ENCODE measurements around the gene MOXD1.

The MOXD1 gene

GRCh38 chr6:132412656-132413498 lies 11.6 kb upstream of the MOXD1 start:
- no peaks in the 10 kb centered on the region for H3K36me3 ChIP-seq (ENCODE audit: control insufficient read depth, insufficient read depth, low read length)
- H3K4me1 ChIP-seq (ENCODE audit: control insufficient read depth, insufficient read depth, low read length) = no peaks in the 10 kb centered on the region
- H3K4me3 ChIP-seq (ENCODE audit: low read length) = no peak overlapping the region
- H3K27me3 ChIP-seq (ENCODE audit: control insufficient read depth, insufficient read depth, low read length) = no peaks in the 10 kb centered on the region
- H3K9me3 ChIP-seq (ENCODE audit: control insufficient read depth, low read length) = peaks cover 4% of the 10 kb centered on the region
- no peak overlapping the region for H3K9ac ChIP-seq (ENCODE audit: low read length)

DNA sequence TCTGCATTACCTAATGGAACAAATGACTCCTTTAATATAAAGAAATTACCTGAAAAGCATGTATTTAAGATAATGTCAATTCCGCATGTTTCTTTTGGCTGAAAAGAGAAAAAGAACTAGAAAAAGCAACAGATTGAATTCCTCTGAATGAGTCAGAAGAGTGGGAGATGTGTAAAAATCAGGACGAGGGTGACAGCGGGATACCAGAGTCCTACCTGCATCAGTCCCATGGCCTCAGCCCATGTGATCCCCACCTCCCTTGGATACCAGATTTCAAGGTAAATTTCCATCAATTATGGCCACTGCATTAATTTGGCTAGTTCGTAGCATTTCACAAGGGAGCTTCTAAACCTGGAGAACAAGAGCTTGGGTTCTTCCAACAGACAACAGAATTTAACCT lies 10.0 kb upstream of the MOXD1 start:
- Histone ChIP-seq H3K4me3 (ENCODE audit: low read length) (no peak overlapping the region), H3K9me3 (ENCODE audit: control insufficient read depth, low read length) (peaks cover under 1% of the 10 kb centered on the region), H3K36me3 (ENCODE audit: control insufficient read depth, insufficient read depth, low read length) (no peaks in the 10 kb centered on the region), H3K9ac (ENCODE audit: low read length) (no peak overlapping the region), H3K4me1 (ENCODE audit: control insufficient read depth, insufficient read depth, low read length) (no peaks in the 10 kb centered on the region), H3K27me3 (ENCODE audit: control insufficient read depth, insufficient read depth, low read length) (no peaks in the 10 kb centered on the region)

DNA sequence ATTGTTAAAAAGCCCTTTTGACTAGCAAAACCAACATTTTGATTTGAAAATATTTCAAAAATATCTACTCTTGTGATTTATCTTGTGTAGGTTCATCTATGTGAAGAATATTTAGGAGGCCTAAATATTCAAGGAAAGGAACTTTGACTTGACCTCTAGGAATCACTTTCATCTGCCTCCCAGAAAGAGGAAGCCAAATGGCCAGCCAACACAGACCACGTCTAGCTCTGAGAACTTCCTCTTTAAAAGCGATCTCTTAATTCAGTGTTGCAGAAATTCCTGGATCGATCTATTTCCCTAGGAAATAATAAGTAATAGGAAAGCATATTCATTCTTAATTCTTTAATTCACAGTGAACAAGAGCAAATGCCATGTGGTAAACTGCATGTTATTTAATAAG lies 9.6 kb upstream of the MOXD1 start:
- Histone ChIP-seq H3K4me3 (ENCODE audit: low read length) (no peak overlapping the region), H3K9ac (ENCODE audit: low read length) (no peak overlapping the region), H3K27me3 (ENCODE audit: control insufficient read depth, insufficient read depth, low read length) (no peaks in the 10 kb centered on the region), H3K4me1 (ENCODE audit: control insufficient read depth, insufficient read depth, low read length) (no peaks in the 10 kb centered on the region), H3K36me3 (ENCODE audit: control insufficient read depth, insufficient read depth, low read length) (no peaks in the 10 kb centered on the region), H3K9me3 (ENCODE audit: control insufficient read depth, low read length) (no peaks in the 10 kb centered on the region)

GRCh38 chr6:132405143-132405915 lies 4.1 kb upstream of the MOXD1 start:
- Histone ChIP-seq H3K4me1 (ENCODE audit: control insufficient read depth, insufficient read depth, low read length) (no peaks in the 10 kb centered on the region), H3K27me3 (ENCODE audit: control insufficient read depth, insufficient read depth, low read length) (peaks cover 33% of the 10 kb centered on the region), H3K9ac (ENCODE audit: low read length) (no peak overlapping the region), H3K36me3 (ENCODE audit: control insufficient read depth, insufficient read depth, low read length) (no peaks in the 10 kb centered on the region), H3K4me3 (ENCODE audit: low read length) (no peak overlapping the region), H3K9me3 (ENCODE audit: control insufficient read depth, low read length) (no peaks in the 10 kb centered on the region)

GRCh38 chr6:132404736-132405135 lies 3.5 kb upstream of the MOXD1 start:
- no peaks in the 10 kb centered on the region for H3K4me1 ChIP-seq (ENCODE audit: control insufficient read depth, insufficient read depth, low read length)
- H3K27me3 ChIP-seq (ENCODE audit: control insufficient read depth, insufficient read depth, low read length) = peaks cover 35% of the 10 kb centered on the region
- no peak overlapping the region for H3K9ac ChIP-seq (ENCODE audit: low read length)
- no peak overlapping the region for H3K4me3 ChIP-seq (ENCODE audit: low read length)
- no peaks in the 10 kb centered on the region for H3K36me3 ChIP-seq (ENCODE audit: control insufficient read depth, insufficient read depth, low read length)
- no peaks in the 10 kb centered on the region for H3K9me3 ChIP-seq (ENCODE audit: control insufficient read depth, low read length)

DNA sequence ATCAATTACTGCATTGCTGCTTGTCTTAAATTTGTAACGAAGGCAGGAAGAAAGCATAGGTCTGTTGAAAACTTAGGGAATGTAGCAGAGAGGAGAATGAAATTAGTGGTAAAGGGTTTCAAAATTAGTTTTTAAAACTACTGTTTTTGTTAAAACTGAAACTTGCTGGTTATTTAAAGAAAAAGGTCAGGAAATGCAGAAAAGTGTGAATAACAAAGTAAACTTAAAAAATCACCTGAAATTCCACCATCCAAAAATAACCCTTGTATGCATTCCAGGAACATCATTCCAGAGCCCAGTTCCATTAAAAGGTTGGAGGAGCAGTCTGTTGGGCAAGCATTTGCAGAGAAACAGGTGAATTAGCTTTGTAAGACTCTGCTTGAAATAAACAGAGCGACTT lies 3.1 kb upstream of the MOXD1 start:
- Histone ChIP-seq H3K4me1 (ENCODE audit: control insufficient read depth, insufficient read depth, low read length) (no peaks in the 10 kb centered on the region), H3K9me3 (ENCODE audit: control insufficient read depth, low read length) (no peaks in the 10 kb centered on the region), H3K9ac (ENCODE audit: low read length) (no peak overlapping the region), H3K36me3 (ENCODE audit: control insufficient read depth, insufficient read depth, low read length) (no peaks in the 10 kb centered on the region), H3K4me3 (ENCODE audit: low read length) (no peak overlapping the region), H3K27me3 (ENCODE audit: control insufficient read depth, insufficient read depth, low read length) (peaks cover 35% of the 10 kb centered on the region)

DNA sequence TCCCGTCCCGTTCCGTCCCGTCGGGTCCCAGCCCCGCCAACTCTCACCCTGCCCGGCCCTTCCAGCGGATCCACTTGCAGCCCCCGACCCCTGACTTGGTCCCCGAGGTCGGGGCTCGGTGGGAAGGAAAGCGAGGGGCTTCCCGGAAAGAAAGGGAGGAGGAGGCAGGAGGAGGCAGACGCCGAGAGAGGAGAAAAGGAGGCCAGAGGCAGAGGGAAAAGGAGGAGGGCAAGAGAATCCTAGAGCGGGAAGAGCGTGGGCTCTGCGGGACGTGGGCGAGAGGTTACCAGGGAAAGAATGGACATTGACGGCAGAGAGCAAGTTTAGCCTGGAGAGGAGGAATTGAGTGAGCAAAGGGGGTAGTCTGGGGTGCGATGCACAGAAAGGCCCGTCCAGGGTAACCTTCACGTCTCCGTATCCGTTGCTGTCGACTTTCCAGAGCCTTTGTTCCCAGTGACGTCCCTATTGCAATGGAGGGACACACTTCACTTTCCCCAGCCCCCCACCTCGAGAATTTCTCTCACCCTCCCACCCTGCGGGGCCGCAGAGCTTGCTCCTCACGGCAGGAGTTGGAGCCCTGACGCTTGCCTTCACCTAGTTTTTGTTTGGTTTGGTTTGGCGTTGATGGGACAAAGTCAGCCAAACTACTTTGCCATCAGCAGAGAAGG lies 477 bp upstream of the MOXD1 start:
- Histone ChIP-seq H3K9ac (ENCODE audit: low read length) (peak overlapping the region; percentile 37), H3K4me1 (ENCODE audit: control insufficient read depth, insufficient read depth, low read length) (no peaks in the 10 kb centered on the region), H3K4me3 (ENCODE audit: low read length) (peak overlapping the region; percentile 34), H3K9me3 (ENCODE audit: control insufficient read depth, low read length) (no peaks in the 10 kb centered on the region), H3K36me3 (ENCODE audit: control insufficient read depth, insufficient read depth, low read length) (no peaks in the 10 kb centered on the region), H3K27me3 (ENCODE audit: control insufficient read depth, insufficient read depth, low read length) (peaks cover 41% of the 10 kb centered on the region)

- Histone ChIP-seq H3K9ac (ENCODE audit: low read length) (peak overlapping the region; percentile 5), H3K9me3 (ENCODE audit: control insufficient read depth, low read length) (no peaks in the 10 kb centered on the region), H3K4me1 (ENCODE audit: control insufficient read depth, insufficient read depth, low read length) (no peaks in the 10 kb centered on the region)
Measured at GRCh38 chr6:132400555-132400882, 756 bp downstream of the MOXD1 start.

DNA sequence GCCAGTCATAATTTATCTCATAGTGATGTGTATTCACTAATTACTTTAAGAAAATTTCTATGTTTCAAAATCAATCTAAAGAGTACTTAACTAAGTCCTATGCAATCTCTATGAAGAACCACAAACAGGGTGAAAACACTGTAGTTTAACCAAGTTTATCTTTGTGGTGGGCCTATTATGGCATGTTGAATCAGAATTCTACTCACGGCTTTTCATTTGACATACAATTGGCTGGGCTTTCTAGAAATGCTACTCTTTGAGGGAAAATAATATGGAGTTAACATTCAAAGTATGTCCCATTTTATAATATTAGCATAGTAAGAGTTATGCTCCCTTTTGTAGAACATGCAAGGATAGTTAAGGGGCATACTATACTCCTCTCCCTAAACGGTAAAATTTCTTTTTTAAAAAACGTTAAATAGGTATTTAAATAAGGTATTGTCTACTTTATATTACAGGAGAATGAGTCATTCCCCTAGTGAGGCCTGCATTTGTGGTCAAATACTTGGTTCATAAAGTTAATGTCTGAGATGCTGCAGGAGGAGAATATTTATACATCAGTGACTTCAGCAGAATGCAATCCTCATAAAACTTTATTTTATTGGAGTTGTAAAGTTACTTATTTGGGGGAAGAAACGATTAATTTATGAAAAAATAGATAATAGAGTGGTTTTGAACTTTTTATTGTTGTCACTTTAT lies 1.8 kb downstream of the MOXD1 start:
- peaks cover 42% of the 10 kb centered on the region for H3K27me3 ChIP-seq (ENCODE audit: control insufficient read depth, insufficient read depth, low read length)
- peaks cover 3% of the 10 kb centered on the region for H3K9me3 ChIP-seq (ENCODE audit: control insufficient read depth, low read length)
- H3K4me1 ChIP-seq (ENCODE audit: control insufficient read depth, insufficient read depth, low read length) = no peaks in the 10 kb centered on the region
- no peak overlapping the region for H3K9ac ChIP-seq (ENCODE audit: low read length)
- H3K4me3 ChIP-seq (ENCODE audit: low read length) = no peak overlapping the region
- H3K36me3 ChIP-seq (ENCODE audit: control insufficient read depth, insufficient read depth, low read length) = no peaks in the 10 kb centered on the region

More at GRCh38 chr6:132400555-132400882, 756 bp downstream of the MOXD1 start:
- H3K36me3 ChIP-seq (ENCODE audit: control insufficient read depth, insufficient read depth, low read length) = no peaks in the 10 kb centered on the region
- H3K27me3 ChIP-seq (ENCODE audit: control insufficient read depth, insufficient read depth, low read length) = peaks cover 42% of the 10 kb centered on the region
- no peak overlapping the region for H3K4me3 ChIP-seq (ENCODE audit: low read length)

- H3K27me3 ChIP-seq (ENCODE audit: control insufficient read depth, insufficient read depth, low read length) = peaks cover 7% of the 10 kb centered on the region
- no peaks in the 10 kb centered on the region for H3K4me1 ChIP-seq (ENCODE audit: control insufficient read depth, insufficient read depth, low read length)
- H3K9me3 ChIP-seq (ENCODE audit: control insufficient read depth, low read length) = peaks cover 3% of the 10 kb centered on the region
- no peak overlapping the region for H3K9ac ChIP-seq (ENCODE audit: low read length)
- H3K36me3 ChIP-seq (ENCODE audit: control insufficient read depth, insufficient read depth, low read length) = no peaks in the 10 kb centered on the region
- no peak overlapping the region for H3K4me3 ChIP-seq (ENCODE audit: low read length)
Measured at GRCh38 chr6:132395015-132395597, 6.2 kb downstream of the MOXD1 start.

DNA sequence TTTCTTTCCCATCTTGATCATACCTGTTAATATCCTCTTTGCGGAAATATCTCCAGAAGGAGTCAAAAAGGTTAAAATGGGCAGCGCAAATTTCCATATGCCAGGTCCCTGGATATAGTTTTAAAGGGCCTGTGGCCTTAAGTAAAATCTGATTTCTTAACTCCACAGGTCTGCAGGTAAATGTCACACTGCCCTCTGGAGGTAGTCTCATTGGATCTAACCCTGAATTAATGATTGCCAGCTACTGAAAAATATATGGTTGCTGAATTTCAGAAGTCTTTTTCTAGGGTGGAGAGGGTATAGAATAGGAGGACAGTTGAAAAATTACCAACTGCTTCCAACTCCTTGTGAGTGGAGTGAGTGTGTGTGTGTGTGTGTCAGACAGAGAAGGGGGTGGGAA lies 8.5 kb downstream of the MOXD1 start:
- Histone ChIP-seq H3K9ac (ENCODE audit: low read length) (no peak overlapping the region), H3K4me3 (ENCODE audit: low read length) (no peak overlapping the region), H3K36me3 (ENCODE audit: control insufficient read depth, insufficient read depth, low read length) (no peaks in the 10 kb centered on the region), H3K4me1 (ENCODE audit: control insufficient read depth, insufficient read depth, low read length) (no peaks in the 10 kb centered on the region), H3K9me3 (ENCODE audit: control insufficient read depth, low read length) (peaks cover 3% of the 10 kb centered on the region), H3K27me3 (ENCODE audit: control insufficient read depth, insufficient read depth, low read length) (peaks cover 7% of the 10 kb centered on the region)
